Skeletal muscle cell (primary cell): ENCODE measurements around the gene EBF4.

Experiments used
- DNase-seq: peaks from one replicate; pipeline ENCODE4 v3.0.0-alpha.2; 2010; ENCODE audit warnings: low read depth
- H3K4me3 ChIP-seq: 2 replicates; pipeline ENCODE4 v1.5.1; 2011; ENCODE audit warnings: low read depth, mild to moderate bottlenecking, control low read depth, low read length, moderate library complexity

Gene EBF4

DNA sequence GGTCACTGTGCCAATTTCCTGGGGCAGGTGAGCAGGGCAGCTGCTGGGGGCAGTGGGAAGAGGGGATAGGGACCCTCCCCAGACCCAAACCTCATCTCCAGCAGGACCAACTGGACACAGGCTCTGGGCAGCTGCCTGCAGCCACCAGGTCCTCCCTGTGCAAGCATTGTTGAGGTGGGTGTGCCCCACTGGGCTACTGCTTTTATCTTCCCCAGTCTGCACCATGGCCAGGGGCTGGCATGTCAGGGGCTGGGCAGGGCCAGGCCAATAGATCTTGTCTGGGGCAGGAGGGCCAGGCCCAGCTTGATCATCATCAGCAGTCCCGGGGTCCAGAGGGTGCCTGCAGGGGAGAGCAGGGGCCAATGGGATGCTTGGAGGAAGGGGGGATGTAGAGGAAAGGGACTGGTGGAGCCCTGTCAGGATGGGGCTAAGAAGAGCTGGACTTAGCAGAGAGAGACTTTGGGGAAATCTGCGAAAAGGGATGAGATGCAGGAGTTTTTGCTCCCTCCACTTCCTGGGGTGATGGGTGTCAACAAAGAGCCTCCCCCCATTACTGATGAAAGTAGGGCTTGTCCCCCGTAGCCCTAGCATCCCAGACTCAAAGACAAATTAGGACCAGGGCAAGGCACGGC lies 5.7 kb downstream of the EBF4 start:
- no peak for DNase-seq
- no peak overlapping the region for H3K4me3 ChIP-seq

DNA sequence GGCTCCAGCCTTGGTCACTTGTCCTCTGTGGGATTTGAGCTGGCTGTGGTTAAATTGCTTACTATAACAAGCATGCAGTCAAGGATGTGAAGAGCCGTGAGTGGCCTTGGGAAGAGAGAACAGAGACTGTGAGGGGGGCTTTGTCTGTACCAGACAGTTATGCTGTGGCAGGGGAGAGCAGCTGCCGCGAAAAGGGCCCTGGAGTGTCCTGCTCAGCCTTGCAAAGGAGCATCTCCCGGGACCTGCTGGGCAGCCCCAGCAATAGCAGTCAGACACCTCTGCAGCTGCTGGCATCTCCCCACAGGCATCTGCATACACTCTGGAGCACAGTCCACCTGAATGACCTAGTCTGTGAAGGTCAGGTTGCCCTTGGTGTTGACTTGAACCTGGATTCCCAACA lies 6.3 kb downstream of the EBF4 start:
- H3K4me3 ChIP-seq = no peak overlapping the region
- DNase-seq = no peak

GRCh38 chr20:2699775-2700413 lies 7.3 kb downstream of the EBF4 start:
- H3K4me3 ChIP-seq = no peak overlapping the region
- DNase-seq = no peak

GRCh38 chr20:2700913-2701620 lies 8.5 kb downstream of the EBF4 start:
- DNase-seq = no peak
- H3K4me3 ChIP-seq = no peak overlapping the region

GRCh38 chr20:2701671-2702081 lies 9.1 kb downstream of the EBF4 start:
- H3K4me3 ChIP-seq = no peak overlapping the region
- no peak for DNase-seq

- H3K4me3 ChIP-seq = no peak overlapping the region
- DNase-seq = no peak
These were observed 11.3 kb downstream of the EBF4 start for GRCh38 chr20:2703716-2704475.

DNA sequence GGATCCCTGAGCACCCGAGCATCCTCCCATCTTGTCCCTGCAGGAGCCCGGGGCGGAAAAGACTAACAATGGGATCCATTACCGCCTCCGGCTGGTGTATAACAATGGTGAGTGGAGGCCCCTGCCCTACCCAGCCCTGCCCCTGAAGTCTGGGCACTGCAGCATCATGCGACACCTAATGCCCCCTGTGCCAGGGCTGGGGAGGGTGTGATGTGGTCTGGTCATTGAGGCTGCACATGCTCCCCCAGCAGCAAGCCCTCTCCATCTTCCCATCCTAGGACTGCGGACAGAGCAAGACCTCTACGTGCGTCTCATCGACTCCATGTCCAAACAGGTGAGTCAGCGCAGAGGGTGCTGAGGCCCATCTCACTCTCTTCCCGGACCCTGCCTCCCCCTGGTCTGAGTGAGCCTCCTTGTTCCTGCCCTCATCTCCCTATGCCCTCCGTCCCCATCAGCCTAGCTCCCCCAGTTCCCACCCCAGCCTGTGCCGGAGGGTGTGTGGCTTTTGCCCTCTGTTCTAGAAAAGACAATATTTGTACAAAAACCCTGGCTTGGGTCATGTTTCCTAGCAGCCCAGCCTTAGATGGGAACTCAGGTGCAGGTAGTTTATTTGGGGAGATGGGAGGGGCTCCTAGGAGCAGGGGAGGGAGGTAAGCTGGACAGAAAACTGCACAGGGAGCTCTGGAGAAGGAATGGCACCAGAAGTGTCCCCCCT lies 13.5 kb downstream of the EBF4 start:
- DNase-seq = no peak
- H3K4me3 ChIP-seq = no peak overlapping the region

DNA sequence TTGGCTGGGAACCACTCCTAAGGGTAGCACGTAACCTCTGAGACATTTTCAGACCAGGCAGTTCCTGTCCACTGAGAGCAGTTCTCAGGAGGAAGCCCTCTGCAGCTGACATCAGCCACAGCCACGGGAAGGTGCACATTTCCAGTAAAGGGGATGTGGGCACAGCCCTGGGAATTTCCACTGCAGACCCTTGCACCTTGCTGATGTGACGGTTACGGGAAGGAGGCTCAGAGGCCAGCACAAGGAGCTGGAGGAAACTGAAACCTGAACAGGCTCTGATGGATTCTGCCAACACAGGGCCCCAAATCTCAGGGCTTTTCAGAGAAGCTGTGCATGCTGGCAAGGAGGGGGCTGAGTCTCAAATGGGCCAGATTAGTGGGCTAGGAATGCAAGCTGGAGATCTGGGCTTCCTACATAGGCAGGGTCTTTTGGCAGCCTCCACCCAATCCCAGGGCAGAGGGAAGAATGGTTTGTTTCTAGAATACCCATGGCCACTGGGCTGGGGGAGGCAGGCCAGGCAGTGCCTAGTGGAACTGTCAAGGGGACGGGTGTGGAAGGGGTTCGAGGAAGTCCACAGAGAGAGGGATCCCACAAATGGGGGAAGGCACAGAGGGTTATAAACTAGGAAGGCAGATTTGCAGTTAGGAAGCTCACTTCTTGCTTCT lies 14.2 kb downstream of the EBF4 start:
- no peak overlapping the region for H3K4me3 ChIP-seq
- no peak for DNase-seq

GRCh38 chr20:2707353-2708072 lies 14.9 kb downstream of the EBF4 start:
- no peak overlapping the region for H3K4me3 ChIP-seq
- no peak for DNase-seq

GRCh38 chr20:2708073-2708415 lies 15.5 kb downstream of the EBF4 start:
- DNase-seq = no peak

GRCh38 chr20:2708665-2709064 lies 16.1 kb downstream of the EBF4 start:
- no peak overlapping the region for H3K4me3 ChIP-seq
- DNase-seq = no peak

More at GRCh38 chr20:2708073-2708415, 15.5 kb downstream of the EBF4 start:
- no peak overlapping the region for H3K4me3 ChIP-seq

- DNase-seq = no peak
- H3K4me3 ChIP-seq = no peak overlapping the region
These were observed 16.8 kb downstream of the EBF4 start for GRCh38 chr20:2709205-2709981.

DNA sequence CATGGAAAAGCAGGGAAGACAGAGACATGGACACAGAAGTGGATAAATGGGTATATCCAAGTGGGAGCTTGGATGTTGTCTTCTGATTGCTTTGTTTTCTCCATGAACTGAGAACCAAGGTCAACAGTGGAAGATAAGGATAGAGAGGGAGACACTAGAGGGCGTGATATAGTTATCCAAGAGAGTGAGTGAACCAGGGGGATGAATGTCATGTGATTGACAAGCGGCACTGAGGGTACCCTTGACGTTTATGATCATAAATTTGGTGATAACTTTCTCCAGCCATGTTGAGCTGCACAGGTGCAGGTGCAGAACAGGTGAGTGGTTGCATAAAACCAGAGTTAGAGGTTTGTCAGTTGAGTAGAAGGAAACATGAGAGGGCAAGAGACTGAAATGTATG lies 20.7 kb downstream of the EBF4 start:
- no peak for DNase-seq

GRCh38 chr20:2729251-2729713 lies 36.7 kb downstream of the EBF4 start:
- H3K4me3 ChIP-seq = no peak overlapping the region
- no peak for DNase-seq

More for the DNA sequence above, 20.7 kb downstream of the EBF4 start:
- H3K4me3 ChIP-seq = no peak overlapping the region

DNA sequence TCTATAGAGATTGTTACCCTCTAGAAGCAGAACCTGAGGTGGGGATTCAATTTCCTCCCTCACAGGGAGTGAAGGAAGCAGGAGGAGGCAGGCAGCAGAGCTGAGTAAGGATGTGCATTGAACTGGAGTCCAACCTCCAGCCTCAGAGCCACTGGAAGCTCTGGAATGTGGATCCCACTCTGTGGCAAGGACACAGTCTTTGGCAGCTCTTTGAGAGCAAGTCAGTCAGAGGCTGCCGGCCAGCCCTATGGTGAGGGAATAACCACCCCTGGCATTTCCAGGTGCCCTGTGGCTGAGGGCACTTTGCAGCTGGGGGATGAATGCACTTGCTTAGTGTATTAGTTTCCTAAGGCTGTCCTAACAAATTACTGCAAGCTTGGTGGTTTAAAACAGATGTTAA lies 37.2 kb downstream of the EBF4 start:
- no peak overlapping the region for H3K4me3 ChIP-seq
- DNase-seq = no peak

DNA sequence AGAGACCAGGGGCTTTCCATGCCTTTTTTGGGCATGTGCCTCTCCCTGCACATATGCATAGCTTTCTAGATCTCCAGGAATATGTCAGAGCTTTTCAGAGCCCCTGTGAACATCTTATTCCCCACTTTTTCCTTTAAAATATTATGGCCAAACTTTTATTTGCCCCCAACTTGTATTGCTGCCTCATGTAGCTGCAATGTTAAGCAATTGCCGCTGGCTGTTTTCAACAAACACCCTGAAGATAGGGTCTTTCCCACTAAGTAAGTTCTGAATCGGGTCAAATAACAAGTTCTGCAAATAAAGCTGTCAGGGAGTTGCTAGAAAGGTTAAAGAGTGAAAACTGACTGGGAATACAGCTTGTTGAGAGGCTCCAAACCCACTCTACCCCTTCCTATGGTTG lies 42.3 kb downstream of the EBF4 start:
- DNase-seq = no peak
- no peak overlapping the region for H3K4me3 ChIP-seq

GRCh38 chr20:2736441-2736840 lies 43.9 kb downstream of the EBF4 start:
- no peak overlapping the region for H3K4me3 ChIP-seq
- no peak for DNase-seq
